Right cardiac atrium (tissue), 5 donors: ENCODE data around the gene SLC6A5. TPM values are rescaled to one million over a fixed set of nuclear protein-coding genes. Genes with fewer than 3 reads are reported as not detected.
A peak's percentile ranks its signal among the peaks of the same experiment; 100 is the strongest.
"Not testable (repeated sequence)": the region's sequence is repeated elsewhere in the genome, so short reads cannot be mapped to it uniquely, and the experiment has no call there.

Source experiments
- ATAC-seq, 2 donors: fragments of 200-7000 bp; cut with Tn5 transposase; one replicate each; pipeline versions ENCODE4 v1.8.0 to v1.9.1; 2020; ENCODE audit warnings: moderate library complexity in 2 of 2, mild to moderate bottlenecking in 1 of 2
- DNase-seq, 3 donors: peaks; one replicate each; pipeline ENCODE4 v3.0.0-alpha.2; 2020
- H3K27ac ChIP-seq: one replicate; pipeline ENCODE4 v1.5.1; 2013; ENCODE audit warnings: mild to moderate bottlenecking, low read length, control low read depth, moderate library complexity
- H3K27me3 ChIP-seq: one replicate; pipeline ENCODE4 v1.6.1; 2013; ENCODE audit not compliant: control insufficient read depth, insufficient read depth
- H3K4me1 ChIP-seq: one replicate; pipeline ENCODE4 v1.6.1; 2013; ENCODE audit warnings: low read length; ENCODE audit not compliant: control insufficient read depth, insufficient read depth
- H3K4me3 ChIP-seq: one replicate; pipeline ENCODE4 v1.5.1; 2013; ENCODE audit warnings: low read length, control low read depth
- H3K9me3 ChIP-seq: one replicate; pipeline ENCODE4 v1.6.1; 2013; ENCODE audit warnings: low read length; ENCODE audit not compliant: control insufficient read depth
- WGBS: extraction: QIAGEN DNeasy Blood & Tissue Kit; methylation state at CpG from one replicate; pipeline ENCODE4 v1.1.7; 2013; 5-methylcytosine and 5-hydroxymethylcytosine counted together
- intact Hi-C, 4 donors: fragments of 100-400 bp; cut with DNase I; formaldehyde crosslinking; loops; one replicate each; pipeline versions ENCODE4 v1.11.0 to v1.14.0; 2022 to 2023
- long read RNA-seq, 4 donors: library from polyadenylated mRNA; unstranded; transcript quantifications; one replicate each; pipeline ENCODE4 v2.0.0, GENCODE V29; 2020 to 2021
- polyA plus RNA-seq: library from polyadenylated mRNA; stranded (reverse); fragments of 200-250 nt; gene quantifications from one replicate; pipeline ENCODE4 v1.2.3, GENCODE V29; 2013
- total RNA-seq, 4 donors: library from RNA; stranded (reverse); fragmentation: NEBNext Ultra II Directional; extraction: Animal tissue kit (Norgen Biotek cat#: 25700); gene quantifications; one replicate each; pipeline ENCODE4 v1.2.1, GENCODE V29; 2021
- donor health status: healthy with polysubstance abuse.
- donor health status: DM: no; HTN: yes; CAD: no.
- donor health status: DM: no; HTN: no; CAD: no.
- donor health status: DM: no; HTN: yes; CAD: no; lungs with severe emphysema.
- donor health status: DM: yes; HTN: yes; CAD: no.

Gene SLC6A5
- total RNA-seq: not detected
- not detected for polyA plus RNA-seq
- long read RNA-seq, donor 1: 0 reads
- long read RNA-seq, donor 2: 0 reads
- long read RNA-seq, donor 3: 0 reads
- long read RNA-seq, donor 4: 0 reads

DNA sequence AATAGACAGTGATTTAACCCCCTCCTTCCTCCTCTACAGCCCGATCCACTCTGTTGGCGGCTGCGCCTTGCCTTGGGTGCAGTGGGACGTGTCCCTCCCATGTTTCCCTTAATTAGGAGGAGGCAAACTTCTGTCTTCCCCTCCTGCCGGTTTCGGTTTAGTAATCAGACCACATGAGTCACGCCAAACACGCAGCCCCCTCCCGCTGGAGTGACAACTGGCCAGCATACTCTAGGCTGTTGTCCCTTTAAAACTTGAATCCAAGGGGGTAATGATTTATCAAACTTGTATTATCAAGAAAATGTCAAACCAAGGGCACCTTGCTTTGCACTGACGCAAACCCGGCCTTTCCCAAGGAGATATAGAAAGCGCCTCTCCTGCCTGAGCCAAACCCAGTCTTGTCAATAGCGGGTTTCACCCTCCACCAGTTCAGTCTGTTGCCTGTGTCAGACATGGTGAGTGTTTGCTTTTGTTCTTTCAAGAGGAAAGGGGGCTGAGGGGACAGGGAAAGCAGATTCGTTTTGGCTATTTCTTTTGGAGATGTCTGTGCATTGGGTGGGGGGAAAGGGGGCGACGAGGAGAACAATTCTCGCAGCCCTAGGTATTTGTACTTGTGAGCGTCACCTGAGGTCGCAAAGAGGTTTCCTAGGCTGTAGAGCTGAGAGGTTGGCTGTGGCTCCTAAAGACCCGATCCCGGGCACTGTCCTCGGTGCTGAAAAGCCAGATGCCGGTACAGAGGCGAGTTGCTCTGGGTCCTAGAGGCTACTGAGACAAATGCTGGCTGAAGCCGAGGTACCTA is at the start of gene SLC6A5:
TSS of gene SLC6A5 (plus strand) at position 388 of the 799 bp plus-strand sequence. CDS start at position 453, 65 bp downstream.
- 3% methylated on average over 25 of the region's 25 CpGs for WGBS
- DNase-seq (peak; percentile 50 to 78 (median 69)), ATAC-seq (peak in 1 of 2 donors; percentile 39)

GRCh38 chr11:20551096-20551495 is 48.3 kb upstream of the SLC6A5 start:
- ATAC-seq (no peak), DNase-seq (no peak)
- Histone ChIP-seq H3K4me3 (no peak overlapping the region), H3K27ac (no peak overlapping the region), H3K9me3 (no peaks in the 10 kb centered on the region), H3K27me3 (no peaks in the 10 kb centered on the region), H3K4me1 (no peaks in the 10 kb centered on the region)
- WGBS: 53% methylated on average over 2 of the region's 2 CpGs
- intact Hi-C loops: no loop called here

More for the DNA sequence above, at the start of gene SLC6A5:
- H3K27ac ChIP-seq: no peak within 1 kb of the TSS
- intact Hi-C loops: no loop called here
- no peaks in the 10 kb centered on the region for H3K27me3 ChIP-seq
- H3K9me3 ChIP-seq: no peaks in the 10 kb centered on the region
- no peak within 1 kb of the TSS for H3K4me3 ChIP-seq
- no peaks in the 10 kb centered on the region for H3K4me1 ChIP-seq

GRCh38 chr11:20555783-20556182 is 43.6 kb upstream of the SLC6A5 start:
- no peak for DNase-seq
- intact Hi-C loops: no loop called here

GRCh38 chr11:20556396-20556795 is 43.0 kb upstream of the SLC6A5 start:
- not testable (repeated sequence) for H3K9me3 ChIP-seq, ATAC-seq

More at GRCh38 chr11:20555783-20556182, 43.6 kb upstream of the SLC6A5 start:
- H3K4me1 ChIP-seq: no peaks in the 10 kb centered on the region
- no peaks in the 10 kb centered on the region for H3K27me3 ChIP-seq
- 58% methylated on average over 3 of the region's 3 CpGs for WGBS
- no peak for ATAC-seq
- no peaks in the 10 kb centered on the region for H3K9me3 ChIP-seq
- H3K27ac ChIP-seq: no peak overlapping the region
- H3K4me3 ChIP-seq: no peak overlapping the region

GRCh38 chr11:20558741-20559140 is 40.7 kb upstream of the SLC6A5 start:
- Histone ChIP-seq H3K27ac (no peak overlapping the region), H3K4me3 (no peak overlapping the region), H3K9me3 (no peaks in the 10 kb centered on the region), H3K27me3 (no peaks in the 10 kb centered on the region), H3K4me1 (peaks cover 4% of the 10 kb centered on the region)
- 85% methylated on average over 4 of the region's 4 CpGs for WGBS
- ATAC-seq: no peak
- DNase-seq: no peak
- intact Hi-C loops: no loop called here

More at GRCh38 chr11:20556396-20556795, 43.0 kb upstream of the SLC6A5 start:
- H3K4me1 ChIP-seq, H3K4me3 ChIP-seq, DNase-seq, intact Hi-C loops, H3K27ac ChIP-seq, H3K27me3 ChIP-seq: not testable (repeated sequence)

- DNase-seq: no peak
- ATAC-seq: no peak
- 79% methylated on average over 4 of the region's 4 CpGs for WGBS
- Histone ChIP-seq H3K9me3 (no peaks in the 10 kb centered on the region), H3K4me3 (no peak overlapping the region), H3K27ac (no peak overlapping the region), H3K27me3 (no peaks in the 10 kb centered on the region), H3K4me1 (peaks cover 4% of the 10 kb centered on the region)
- intact Hi-C loops: no loop called here
Observed at GRCh38 chr11:20559523-20560300, 39.7 kb upstream of the SLC6A5 start.

- no peak overlapping the region for H3K4me3 ChIP-seq
- H3K9me3 ChIP-seq: no peaks in the 10 kb centered on the region
- H3K27ac ChIP-seq: no peak overlapping the region
- intact Hi-C loops: no loop called here
- 22% methylated on average over 1 of the region's 1 CpG for WGBS
- ATAC-seq (no peak), DNase-seq (no peak)
- no peaks in the 10 kb centered on the region for H3K27me3 ChIP-seq
- H3K4me1 ChIP-seq: peaks cover 4% of the 10 kb centered on the region
Observed at GRCh38 chr11:20561915-20562314, 37.5 kb upstream of the SLC6A5 start.

DNA sequence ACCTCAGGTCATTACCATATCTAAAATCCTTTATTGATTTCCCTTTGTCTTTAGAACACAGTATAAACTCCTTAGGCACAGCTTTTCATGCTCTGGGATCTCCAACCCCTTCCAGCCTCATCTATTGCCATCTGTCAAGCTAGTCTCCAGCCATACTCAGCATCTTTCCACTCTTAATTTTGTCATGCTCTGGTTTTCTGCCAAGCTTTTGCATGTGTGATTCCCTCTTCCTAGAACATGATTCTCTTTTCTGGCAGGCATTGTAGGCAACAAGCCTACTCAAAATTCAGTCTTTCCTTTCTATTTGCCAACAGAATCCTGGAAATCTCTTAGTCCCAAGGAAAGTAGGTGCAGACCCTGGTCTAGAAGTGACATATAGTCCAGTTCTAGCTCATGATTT is 35.5 kb upstream of the SLC6A5 start:
- intact Hi-C loops: no loop called here
- no peak overlapping the region for H3K27ac ChIP-seq
- no peak for ATAC-seq
- no peak for DNase-seq
- H3K27me3 ChIP-seq: no peaks in the 10 kb centered on the region
- H3K9me3 ChIP-seq: no peaks in the 10 kb centered on the region
- peaks cover 4% of the 10 kb centered on the region for H3K4me1 ChIP-seq
- H3K4me3 ChIP-seq: no peak overlapping the region

DNA sequence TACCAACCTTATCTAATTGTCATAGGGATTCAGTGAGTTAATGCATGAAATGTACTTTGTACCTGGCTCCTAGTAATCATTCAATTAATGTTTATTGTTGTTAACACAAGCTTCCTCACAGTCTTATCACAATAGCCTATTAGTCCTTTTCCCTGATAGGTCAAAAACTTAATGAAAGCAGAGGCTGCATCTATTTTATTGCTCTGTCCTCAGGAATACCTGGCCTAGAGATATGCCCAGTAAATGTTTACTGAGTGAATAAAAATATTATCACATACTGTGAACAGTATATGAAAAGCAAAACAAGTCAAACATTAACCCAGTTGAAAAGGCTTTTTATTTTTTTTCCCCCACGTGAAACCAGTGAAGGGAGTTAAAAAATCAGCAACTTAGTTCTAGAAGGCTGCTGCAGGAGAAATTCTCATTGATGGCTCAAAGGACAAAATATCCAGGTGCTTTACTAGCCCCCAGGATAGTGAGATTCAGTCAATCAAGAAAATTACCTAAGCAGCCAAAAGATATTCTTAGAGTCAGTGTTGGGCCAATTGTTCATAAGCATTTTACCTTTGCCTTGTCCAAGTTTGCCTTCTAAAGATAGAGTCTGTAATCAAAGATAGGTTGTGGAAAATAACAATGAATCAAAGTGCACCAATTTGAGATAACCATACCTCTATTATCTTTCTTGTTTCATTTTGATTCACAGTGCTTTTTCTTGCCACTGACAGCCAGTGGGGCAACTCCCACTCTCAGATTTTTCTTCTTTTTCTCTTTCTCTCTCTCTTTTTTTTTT is 34.4 kb upstream of the SLC6A5 start:
- DNase-seq (no peak), ATAC-seq (no peak)
- peaks cover 4% of the 10 kb centered on the region for H3K4me1 ChIP-seq
- H3K9me3 ChIP-seq: no peaks in the 10 kb centered on the region
- H3K27me3 ChIP-seq: no peaks in the 10 kb centered on the region
- intact Hi-C loops: no loop called here
- no peak overlapping the region for H3K27ac ChIP-seq
- 69% methylated on average over 1 of the region's 1 CpG for WGBS
- no peak overlapping the region for H3K4me3 ChIP-seq

DNA sequence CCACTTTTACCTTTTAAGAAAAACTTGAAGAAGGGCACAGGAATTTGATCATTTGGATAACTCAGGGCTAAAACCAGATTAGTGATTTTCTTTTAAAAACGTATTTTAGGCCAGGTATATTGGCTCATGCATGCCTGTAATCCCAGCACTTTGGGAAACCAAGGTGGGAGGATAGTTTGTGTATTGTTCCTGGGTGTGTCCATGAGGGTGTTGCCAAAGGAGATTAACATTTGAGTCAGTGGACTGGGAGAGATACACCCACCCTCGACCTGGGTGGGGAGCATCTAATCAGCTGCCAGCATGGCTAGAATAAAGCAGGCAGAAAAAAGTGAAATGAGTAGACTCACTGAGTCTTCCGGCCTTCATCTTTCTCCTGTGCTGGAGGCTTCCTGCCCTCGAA is 33.3 kb upstream of the SLC6A5 start:
- intact Hi-C loops, H3K27ac ChIP-seq, H3K4me3 ChIP-seq, DNase-seq, H3K9me3 ChIP-seq, H3K27me3 ChIP-seq, H3K4me1 ChIP-seq, ATAC-seq: not testable (repeated sequence)
- WGBS: 52% methylated on average over 4 of the region's 4 CpGs
